GM10266 (cell line): ENCODE data around the gene DGKD.
"Not testable (repeated sequence)": the region's sequence is repeated elsewhere in the genome, so short reads cannot be mapped to it uniquely, and the experiment has no call there.

ENCODE experiments used
- DNase-seq: peaks from one replicate; pipeline ENCODE4 v3.0.0; 2012; ENCODE audit errors: extremely low spot score
- CTCF ChIP-seq: IDR thresholded peaks from 2 replicates; pipeline ENCODE4 v1.5.1; 2012; ENCODE audit warnings: mild to moderate bottlenecking, low read depth; ENCODE audit not compliant: control insufficient read depth, insufficient read depth; ENCODE audit errors: missing control alignments

Gene DGKD

GRCh38 chr2:233384811-233385488, 30.7 kb downstream of the DGKD start:
- DNase-seq = no peak
- no peak for TF ChIP-seq CTCF

DNA sequence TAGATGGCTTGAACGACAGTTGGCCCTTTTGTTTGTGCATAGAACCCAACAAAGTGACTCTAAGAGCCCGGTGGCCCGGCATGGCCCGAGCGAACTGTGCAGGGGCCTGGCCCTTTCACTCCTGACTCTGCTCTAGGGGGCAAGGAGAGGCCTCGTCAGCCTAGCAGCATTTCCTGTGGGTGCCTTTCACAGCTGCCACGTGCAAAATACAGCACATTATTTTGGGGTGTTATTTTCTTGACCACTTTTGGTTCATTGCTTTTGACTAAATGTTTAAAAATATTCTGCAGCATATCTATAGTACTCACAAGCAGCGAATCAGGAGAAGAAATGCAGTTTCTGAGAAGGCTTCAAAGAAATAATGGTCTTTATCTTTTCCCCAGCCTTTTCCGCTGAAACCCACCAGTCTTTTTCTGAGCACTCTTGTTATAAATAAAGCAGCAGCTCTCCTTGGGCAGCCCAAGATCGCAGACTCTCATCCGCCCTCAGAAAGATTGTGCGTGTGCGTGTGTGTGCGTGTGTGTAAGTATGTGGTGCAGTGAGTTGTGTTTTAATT, 31.3 kb downstream of the DGKD start:
- peak; percentile 27 for DNase-seq
- TF ChIP-seq CTCF = no peak

GRCh38 chr2:233386382-233387041, 32.2 kb downstream of the DGKD start:
- no peak for TF ChIP-seq CTCF
- no peak for DNase-seq

DNA sequence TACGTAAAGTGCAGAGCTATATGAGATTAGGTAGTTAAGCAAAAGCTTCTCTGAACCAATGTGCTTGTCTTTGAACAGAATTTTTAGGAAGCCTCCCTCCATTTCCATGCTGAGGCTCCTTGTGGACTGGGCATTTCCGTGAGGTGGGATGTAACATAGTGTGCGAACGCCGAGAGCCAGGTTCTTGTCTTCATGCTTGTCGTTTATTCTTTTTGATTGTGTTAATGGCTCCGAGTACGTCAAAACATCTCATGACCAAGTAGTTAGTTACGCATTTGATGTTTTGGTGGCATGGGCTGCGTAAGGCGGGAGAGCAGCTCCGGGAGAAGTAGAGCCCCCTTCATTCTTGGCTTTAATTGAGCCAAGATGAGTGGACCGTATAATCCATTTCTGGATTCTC, 32.9 kb downstream of the DGKD start:
- no peak for TF ChIP-seq CTCF
- no peak for DNase-seq

GRCh38 chr2:233387667-233388528, 33.6 kb downstream of the DGKD start:
- no peak for DNase-seq
- no peak for TF ChIP-seq CTCF

- no peak for DNase-seq
- TF ChIP-seq CTCF = no peak
Observed at GRCh38 chr2:233389601-233390125, 35.4 kb downstream of the DGKD start.

GRCh38 chr2:233395687-233396086, 41.4 kb downstream of the DGKD start:
- no peak for DNase-seq

GRCh38 chr2:233396726-233397665, 42.7 kb downstream of the DGKD start:
- DNase-seq = not testable (repeated sequence)

More at GRCh38 chr2:233395687-233396086, 41.4 kb downstream of the DGKD start:
- no peak for TF ChIP-seq CTCF
